ENCODE data around the gene GAB1.

The GAB1 gene

DNA sequence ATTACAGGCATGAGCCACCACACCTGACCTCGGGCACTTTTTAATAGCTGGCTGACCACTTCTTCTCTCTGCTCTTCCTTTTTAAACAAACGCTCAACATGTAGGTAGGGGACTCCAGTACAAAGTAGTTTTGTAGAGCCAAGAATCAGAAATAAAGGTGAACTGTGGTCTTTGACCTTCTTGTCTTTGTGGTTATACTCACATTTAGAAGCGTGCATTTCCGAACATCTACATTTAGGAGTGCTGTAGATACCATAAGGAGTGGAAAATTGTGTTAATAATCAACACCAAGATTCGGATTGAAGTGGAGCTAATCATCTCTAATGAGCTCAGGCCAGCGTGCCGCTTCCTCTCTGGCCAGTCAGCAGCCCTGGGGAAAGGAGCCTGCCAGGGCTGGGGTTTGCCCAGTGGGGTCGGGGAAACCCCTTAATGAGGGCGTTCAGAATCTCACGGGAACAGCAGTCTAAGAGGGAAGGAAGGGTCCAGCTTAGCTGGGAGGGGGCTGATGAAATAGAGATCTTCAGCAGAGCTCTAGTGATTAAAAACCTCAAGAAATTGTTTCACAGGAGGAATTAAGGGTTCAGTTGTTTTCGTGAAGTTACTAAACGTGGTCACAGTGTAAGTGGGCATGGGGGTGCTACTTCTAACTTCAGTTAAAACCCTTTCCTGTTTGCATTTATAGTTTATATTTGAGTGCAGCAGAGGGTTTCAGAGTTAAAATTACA lies 81.2 kb downstream of the GAB1 start:
- DNase-seq (ENCODE audit: low spot score), result no peak

DNA sequence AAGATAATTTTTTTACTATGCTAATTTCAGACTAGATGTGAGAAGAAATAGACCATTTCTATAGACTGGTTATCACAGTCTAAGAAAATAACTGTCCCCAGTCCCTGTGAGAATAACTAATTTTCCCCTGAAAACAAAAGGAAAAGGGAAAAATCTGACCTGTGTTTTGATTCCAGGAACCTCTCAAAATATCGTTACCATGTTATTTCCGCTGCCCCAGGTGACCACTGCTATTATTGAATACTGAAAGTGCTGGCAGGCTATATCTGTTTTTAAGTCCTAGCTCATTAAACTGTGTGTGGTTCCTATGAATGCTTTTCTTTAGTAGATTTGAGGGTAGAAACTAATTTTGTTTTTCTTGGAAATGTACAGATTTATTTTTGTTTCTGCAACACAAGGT lies 83.6 kb downstream of the GAB1 start:
- no peak for DNase-seq (ENCODE audit: low spot score)

DNA sequence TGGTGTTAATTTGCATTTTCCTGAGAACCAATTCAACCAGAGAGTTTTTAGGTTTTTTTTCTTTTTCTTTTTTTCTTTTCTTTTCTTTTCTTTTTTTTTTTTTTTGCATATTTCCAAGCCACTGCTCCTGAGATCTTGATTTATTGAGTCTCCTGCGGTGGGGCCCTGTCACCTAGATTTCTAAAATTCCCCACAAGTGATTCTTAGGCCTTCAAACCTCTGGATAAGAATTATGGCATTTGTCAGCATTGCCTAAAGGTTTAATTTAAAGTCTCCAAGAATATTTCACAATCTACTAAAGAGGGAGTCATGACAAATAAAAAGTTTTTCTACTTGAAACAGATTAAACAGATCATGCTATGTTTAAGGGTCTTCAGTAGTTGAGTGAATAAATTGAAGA lies 84.9 kb downstream of the GAB1 start:
- no peak for DNase-seq (ENCODE audit: low spot score)

DNA sequence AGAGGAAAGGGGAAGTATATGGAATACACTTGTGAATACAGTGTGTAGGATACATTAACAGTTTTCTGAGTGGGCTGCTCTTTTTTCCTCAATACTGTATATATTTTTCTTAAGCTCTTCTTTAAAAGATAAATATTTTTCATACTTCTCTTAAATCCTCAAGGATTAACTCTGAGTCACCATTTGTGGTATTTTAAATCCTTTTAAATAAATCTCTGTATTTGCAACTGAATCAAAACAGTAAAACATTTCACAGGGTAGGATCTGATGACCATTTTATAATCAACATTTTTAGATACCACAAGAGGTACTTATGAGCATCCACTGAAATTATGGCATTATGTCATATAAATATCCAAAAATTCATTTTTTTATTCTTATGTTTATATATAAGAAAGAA lies 87.6 kb downstream of the GAB1 start:
- no peak for DNase-seq (ENCODE audit: low spot score)

DNA sequence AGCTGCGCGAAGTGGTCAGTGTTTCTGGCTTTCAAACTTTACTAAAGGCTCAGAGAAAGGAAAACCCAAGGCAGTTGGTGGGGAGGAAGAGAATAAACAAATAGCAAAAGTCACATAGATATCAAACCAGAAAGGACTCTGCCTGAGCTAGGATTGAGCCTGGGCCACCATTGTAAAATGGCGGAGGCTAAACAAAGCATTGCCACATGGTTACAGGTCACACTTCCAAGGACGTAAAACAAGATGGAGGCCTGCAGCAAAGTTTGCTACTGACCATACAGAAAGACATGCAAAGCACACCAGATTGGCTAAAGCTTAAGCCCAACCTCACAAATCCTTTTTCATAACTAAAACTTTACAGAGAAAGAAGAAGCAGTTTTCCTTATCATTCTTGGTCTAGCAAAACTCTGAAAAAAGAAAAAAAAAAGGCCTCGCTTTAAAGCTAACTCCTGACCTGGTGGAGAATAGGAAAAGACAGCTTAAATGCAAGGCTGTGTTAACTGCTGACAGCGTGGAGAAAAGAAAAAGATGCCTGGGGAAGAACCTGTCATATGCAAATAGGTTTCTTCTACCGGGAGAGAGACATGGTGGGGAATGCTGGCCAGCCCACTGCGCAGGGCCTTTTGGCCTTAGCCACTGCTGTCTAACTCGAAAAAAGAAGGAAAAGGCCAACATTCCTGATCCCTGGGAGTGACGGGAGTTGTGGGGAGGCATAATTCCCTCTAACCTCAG lies 95.0 kb downstream of the GAB1 start:
- DNase-seq (ENCODE audit: low spot score), result no peak

DNA sequence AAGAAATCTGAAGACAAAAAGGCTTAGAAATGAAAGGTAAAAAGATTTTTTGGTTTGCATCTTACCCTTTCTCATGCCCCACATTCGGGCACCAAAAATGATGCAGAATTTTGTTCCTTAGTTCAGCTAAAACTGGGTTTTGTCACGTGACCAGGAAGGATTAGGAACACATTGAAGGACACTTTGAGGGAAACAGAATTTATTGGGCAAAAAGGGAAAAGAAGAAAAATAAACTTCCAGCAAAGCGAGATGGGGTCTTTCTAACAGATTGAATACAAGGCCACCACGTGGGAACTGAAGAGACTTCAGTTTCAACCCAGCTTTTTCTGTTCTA lies 95.5 kb downstream of the GAB1 start:
- no peak for DNase-seq (ENCODE audit: low spot score)

DNA sequence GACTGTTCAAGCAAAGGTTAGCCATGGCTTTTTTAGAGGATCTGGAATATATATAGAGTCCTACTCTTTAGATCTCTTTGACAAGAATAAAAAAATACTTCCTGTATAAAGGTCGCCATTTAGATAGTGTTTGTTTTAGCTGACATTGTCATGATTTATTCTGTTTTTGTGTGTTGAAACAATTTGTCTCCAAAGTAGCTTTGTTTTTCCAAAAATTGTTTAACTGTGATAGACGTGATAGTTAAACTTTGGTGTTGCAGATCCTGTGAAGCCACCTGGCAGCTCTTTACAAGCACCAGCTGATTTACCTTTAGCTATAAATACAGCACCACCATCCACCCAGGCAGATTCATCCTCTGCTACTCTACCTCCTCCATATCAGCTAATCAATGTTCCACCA lies 96.6 kb downstream of the GAB1 start:
- DNase-seq (ENCODE audit: low spot score), result no peak

DNA sequence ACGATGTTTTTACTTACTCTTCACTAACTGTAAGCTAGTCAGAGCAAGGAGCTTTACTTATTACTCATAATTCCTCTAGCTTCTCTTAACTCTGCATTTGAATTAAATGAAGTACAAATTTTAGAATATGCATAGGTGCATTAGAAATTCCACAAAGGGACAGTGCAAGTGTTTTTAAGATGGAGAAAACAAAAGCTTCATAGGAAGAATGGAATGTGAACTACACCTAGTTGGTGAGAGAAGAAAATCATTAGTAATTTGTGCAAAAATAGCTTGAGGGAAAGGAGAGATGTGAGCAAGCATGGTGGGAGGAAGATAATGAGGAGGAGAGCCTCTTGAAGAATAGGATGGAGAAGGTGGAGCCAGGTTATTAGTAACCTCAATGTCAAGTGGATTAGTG lies 99.3 kb downstream of the GAB1 start:
- DNase-seq (ENCODE audit: low spot score), result no peak

DNA sequence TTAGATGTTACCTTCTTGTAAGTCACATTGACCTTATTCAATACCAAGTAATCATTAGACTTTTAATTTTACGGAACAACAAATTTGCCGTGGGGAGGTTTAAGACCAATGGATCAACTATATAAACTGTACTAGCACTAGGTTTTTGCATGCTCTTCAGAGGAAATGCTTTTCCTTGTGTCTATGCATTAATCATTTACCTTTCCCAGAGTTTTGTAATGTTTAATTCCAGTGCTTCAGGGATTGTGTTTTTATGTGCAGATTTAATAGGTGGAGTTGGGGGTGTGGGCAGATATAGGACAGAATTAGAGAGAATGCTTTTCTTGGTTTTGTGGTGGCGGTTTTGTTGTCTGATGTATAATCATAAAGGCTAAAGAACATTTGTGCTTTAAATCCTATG lies 100.8 kb downstream of the GAB1 start:
- DNase-seq (ENCODE audit: low spot score), result no peak

DNA sequence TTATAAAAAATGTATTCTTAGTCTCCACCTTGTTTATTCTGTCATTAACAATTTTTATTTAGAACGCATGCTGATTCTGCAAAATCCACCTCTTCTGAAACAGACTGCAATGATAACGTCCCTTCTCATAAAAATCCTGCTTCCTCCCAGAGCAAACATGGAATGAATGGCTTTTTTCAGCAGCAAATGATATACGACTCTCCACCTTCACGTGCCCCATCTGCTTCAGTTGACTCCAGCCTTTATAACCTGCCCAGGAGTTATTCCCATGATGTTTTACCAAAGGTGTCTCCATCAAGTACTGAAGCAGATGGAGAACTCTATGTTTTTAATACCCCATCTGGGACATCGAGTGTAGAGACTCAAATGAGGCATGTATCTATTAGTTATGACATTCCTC lies 101.3 kb downstream of the GAB1 start:
- DNase-seq (ENCODE audit: low spot score), result no peak

DNA sequence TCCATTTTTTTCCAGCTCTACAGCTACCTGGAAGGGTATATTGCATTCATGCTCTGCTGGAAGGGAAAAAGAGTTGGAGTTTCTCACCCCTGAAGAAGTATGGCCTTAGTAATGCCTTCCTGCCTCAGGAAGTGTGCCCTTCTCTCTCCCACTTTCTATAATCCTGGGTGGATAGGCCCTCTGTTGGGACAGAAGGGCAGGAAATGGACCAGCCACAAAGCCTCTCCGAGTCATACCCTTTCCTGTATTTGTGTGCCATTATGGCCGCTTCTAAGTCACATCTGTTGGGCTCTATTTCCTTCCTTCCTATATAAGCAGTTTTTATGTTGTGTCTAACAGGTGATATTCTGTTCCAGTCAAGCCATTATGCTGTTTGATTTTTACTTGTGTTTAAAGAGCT lies 102.0 kb downstream of the GAB1 start:
- DNase-seq (ENCODE audit: low spot score), result peak; percentile 93

DNA sequence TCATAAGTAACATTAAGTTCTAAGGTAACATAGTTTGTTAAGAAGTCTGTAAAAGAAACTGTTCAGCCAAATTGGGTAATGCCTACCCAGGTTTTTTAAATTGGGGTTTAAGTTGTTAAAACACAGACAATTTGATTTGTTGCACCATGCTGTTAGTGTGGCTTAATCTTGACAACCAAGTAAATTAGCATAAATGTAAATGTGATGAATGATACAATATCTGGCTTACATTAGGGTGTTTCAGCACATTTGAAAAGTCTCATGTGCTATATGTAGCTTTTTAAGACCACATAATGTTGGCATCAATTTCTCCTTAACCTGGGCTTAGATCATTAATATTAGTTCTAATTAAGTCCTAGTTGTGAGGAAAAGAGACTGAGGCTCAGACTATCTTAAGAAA lies 104.4 kb downstream of the GAB1 start:
- no peak for DNase-seq (ENCODE audit: low spot score)

DNA sequence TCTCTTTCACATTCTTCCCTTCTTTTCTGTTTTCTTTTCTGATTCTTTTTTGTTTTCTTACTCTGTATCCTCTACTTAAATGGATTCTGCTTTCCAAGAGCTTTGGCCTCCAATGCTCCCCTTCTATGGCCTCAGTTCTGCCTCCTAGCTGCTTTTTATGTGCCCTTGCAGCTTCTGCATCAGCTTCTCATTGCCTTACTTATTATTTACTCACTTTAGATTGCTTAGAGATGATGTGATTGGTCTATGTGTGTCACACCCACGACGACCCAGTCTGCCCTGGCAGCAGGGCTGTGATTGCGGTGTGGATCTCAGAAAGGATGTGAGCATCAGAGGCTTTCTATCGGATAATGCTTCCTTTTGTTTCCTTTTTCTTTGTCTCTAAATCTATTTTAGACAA lies 105.0 kb downstream of the GAB1 start:
- DNase-seq (ENCODE audit: low spot score), result peak; percentile 73

DNA sequence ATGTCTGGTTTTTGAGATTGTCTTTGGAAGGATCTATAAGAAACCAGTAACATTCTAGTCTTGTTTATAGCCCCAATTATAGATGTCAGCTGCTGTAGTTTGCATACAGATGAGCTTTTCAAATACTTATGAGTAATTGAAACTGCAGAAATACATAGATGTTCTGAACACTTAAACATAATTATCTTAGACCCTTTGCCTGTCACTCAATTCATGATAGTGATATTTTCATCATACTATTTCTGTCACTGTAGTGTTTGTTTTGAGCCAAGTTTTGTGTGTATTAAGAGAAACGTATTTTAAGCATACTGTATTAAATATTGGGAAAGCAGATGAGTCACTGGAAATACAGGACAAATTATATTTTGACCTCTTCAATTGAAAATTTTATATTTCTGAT lies 107.1 kb downstream of the GAB1 start:
- no peak for DNase-seq (ENCODE audit: low spot score)

DNA sequence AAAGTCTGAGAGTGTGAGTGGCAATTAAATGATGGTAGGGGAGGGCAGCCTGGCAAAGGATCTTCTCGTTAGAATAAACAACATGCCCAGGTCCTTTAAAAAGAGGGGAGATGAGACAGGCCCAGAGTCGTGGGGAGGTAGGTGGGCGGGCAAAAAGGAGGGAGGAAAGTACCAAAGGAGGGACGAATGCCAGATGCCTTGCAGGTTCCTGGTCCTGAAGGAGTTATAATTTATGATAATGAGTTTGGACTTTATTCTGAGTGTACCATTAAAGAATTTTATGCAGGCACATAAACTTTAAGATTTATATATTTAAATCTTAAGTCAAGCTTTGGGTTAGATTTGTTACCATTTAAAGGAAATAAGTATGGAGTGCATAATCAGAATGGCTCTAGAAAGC lies 114.5 kb downstream of the GAB1 start:
- no peak for DNase-seq (ENCODE audit: low spot score)

DNA sequence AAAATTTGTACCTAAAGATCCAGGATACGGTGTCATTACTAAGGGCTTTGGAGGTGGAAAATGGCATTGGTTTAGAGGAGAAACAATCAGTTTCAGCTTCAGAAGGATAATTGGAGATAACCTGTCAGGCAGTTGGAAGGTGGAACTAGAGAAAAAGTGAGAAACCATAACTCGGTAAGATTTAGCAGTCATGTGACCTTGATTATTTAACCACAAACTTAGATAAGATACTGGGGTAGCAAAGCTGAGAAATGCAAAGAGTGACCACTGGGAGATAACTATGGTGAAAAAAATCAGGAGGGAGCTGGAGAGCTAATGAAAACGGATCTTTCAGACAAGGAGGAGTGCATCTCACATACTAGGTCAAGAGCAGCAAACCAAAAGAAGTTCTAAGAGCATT lies 118.5 kb downstream of the GAB1 start:
- DNase-seq (ENCODE audit: low spot score), result no peak

DNA sequence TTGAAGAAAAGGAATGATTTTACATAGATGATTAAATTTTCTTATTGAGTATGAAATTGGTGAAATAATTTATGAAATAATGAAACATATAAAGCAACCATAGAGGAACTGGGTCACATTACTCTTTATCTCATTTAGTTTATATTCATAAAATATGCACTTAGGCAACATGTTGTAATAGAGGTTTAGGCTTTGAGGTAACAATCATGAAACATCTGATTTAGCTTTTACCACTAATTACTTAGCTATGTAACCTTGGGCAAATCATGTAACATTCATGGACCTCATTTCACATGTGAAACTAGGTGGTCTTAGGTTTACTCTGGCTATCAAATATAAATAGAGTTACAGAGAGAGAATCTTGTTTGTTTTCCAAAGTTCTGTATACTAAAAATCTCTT lies 122.3 kb downstream of the GAB1 start:
- DNase-seq (ENCODE audit: low spot score), result no peak

DNA sequence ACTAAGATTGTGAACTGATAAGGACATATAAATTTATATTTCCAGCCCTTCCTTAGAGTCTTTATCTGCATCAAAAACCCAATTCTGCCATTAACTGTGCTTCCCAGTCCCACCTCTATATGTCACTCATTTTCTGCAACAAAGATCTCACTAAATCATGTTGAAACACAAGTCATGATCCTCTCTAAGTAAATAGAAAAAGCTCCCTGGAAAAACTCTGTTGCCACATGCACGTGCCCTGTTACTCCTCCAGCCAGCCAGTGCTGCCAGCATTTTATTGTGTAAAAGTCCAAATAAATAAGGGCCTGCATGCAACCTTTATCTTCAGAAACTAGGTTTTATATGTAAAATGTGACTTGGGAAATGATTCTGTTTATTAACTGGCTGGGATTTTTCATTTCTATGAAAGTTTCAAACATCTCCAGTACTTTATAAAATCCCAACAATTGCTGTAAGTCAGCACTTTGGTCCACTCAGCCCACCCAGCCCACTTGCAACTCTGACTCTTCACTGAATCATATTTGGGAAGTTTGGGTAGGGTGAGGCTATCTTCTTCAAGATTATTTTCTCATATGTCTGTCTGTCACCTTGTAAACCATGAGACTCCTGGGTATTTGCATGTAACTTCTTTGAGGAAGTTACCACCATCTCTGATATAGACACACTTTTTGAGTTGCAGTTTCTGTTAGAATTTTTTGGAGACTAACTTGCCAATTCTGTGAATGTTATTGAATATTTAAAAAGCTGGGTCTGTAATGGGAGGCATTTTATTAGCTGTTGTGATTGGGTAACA lies 136.9 kb downstream of the GAB1 start:
- DNase-seq (ENCODE audit: low spot score), result no peak

DNA sequence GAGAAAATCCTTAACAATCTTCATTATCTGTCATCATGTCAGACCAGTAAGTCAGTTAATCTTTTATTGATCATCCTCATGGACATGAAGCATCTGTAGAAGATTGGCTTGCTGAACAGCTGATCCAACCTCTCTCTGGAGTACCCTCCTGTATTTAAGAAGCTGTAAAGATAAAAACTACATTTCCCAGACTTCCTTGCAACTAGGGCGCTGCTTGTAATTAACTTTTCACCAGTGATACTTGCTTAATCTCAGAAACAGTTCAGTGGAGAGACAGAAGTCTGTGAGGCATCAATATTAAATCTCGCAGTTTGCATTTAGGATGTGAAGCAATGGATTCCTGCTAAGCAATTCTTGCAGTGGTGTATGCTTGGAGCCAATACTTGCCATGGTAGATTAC lies 140.8 kb downstream of the GAB1 start:
- DNase-seq (ENCODE audit: low spot score), result no peak

DNA sequence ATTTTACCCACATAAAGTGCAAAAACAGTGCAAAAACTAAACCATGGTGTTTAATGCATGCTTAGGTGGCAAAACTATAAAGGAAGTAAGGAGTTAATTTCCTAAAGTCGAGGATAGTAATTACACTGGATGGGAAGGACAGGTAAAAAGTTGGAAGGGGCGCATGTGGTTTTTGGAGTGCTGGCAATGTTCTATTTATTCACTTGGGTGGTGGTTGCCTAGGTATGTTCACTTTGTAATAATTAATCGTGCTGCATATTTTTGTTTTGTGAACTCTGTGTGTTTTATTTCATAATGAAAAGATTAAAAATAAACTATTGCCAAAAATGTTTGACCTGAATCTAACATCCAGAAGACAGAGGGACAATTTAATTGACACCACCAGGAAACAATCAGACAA lies 144.7 kb downstream of the GAB1 start:
- no peak for DNase-seq (ENCODE audit: low spot score)

DNA sequence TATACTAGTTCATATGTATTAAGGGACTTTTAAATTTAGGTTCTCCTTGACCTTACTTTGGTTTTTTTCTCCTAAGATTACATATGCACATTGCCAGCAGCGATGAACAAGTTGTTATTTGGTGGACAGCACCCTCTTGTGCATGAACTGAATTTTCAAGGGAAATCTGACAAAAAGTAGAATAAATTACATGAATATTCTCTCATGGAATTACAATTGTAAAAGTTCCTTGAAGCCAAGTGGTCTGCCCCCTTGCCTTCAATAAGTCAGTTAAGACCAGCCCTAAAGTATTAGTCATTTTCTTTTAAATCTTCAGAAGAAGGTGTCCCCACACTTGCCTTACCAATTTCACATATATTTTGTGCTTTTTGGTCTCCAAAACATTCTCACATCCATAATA lies 146.2 kb downstream of the GAB1 start:
- DNase-seq (ENCODE audit: low spot score), result peak; percentile 70

DNA sequence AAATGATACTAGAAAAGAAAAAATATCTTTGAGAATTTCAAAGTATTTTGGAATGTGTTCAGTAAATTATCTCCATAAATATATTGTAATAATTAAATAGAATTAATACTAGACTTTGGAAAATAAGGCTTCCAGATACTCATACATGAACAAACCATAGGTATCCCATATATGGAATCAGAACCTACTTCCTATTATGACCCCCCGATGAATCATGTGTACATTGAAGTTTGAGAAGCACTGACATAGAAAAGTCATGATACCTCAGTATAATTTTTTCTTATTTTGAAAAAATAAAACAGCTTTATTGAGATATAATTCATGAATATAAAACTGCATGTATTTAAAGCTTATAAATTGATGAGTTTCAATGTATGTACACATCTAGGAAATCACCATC lies 149.6 kb downstream of the GAB1 start:
- DNase-seq (ENCODE audit: low spot score), result no peak

DNA sequence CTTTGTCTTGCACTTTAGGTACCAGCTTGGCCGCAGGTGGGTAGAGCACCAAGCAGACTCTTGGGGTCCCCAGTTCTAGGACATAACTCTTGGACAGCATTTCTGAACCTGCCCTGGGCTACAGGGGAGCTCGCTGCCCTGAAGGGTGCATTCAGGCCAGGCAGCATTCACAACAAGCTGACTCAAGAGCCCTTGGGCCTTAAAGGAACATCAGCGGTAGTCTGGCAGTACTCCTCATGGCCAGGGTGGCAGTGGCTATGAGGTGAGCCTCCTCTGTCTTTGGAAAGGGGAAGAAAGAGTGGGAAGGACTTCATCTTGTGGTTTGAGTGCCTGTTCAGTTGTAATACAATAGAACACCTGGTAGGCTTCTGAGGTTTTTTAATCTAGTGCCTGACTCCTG lies 152.0 kb downstream of the GAB1 start:
- DNase-seq (ENCODE audit: low spot score), result no peak
